Esophagus squamous epithelium (tissue), 4 donors: Measurements from ENCODE around the gene SYT2.

ENCODE experiments used
- CTCF ChIP-seq, 6 experiments: fragments of 450-650 bp in 4 of 6; fragments of 200-600 bp in 2 of 6; sonication (generic) in 2 of 6; IDR thresholded peaks; one replicate each; pipeline ENCODE4 v1.5.1; 2016 to 2019; ENCODE audit warnings: antibody characterized with exemption in 6 of 6, mild to moderate bottlenecking in 4 of 6, moderate library complexity in 4 of 6
- POLR2A ChIP-seq, 4 donors: fragments of 450-650 bp; IDR thresholded peaks; one replicate each; pipeline ENCODE4 v1.6.1; 2017; ENCODE audit warnings: antibody characterized with exemption in 4 of 4, mild to moderate bottlenecking in 4 of 4, moderate library complexity in 3 of 4

- TF ChIP-seq CTCF (IDR thresholded peaks at IDR 0.05) (no peak), POLR2A (IDR thresholded peaks at IDR 0.05) (no peak)
These were observed 134.2 kb downstream of the SYT2 start for GRCh38 chr1:202575918-202576653.
